Measurements from ENCODE around the gene EFCAB6.

The EFCAB6 gene

GRCh38 chr22:43564859-43565258, 247.2 kb downstream of the EFCAB6 start:
- Histone ChIP-seq H3K79me2 (ENCODE audit: insufficient read depth, low read length) (no peaks in the 10 kb centered on the region), H3K9me3 (ENCODE audit: low read length) (no peaks in the 10 kb centered on the region), H3K4me2 (ENCODE audit: low read length) (no peak overlapping the region), H3K36me3 (ENCODE audit: insufficient read depth, low read length) (no peaks in the 10 kb centered on the region), H2AFZ (ENCODE audit: low read length) (no peak overlapping the region), H3K9me2 (ENCODE audit: low read depth, low read length) (no peaks in the 10 kb centered on the region), H3F3A (ENCODE audit: insufficient read depth, low read length) (no peaks in the 10 kb centered on the region), H3K27me3 (ENCODE audit: insufficient read depth, low read length) (no peaks in the 10 kb centered on the region), H3K4me1 (ENCODE audit: insufficient read depth, low read length, severe bottlenecking) (no peaks in the 10 kb centered on the region), H3K9ac (ENCODE audit: low read length) (no peak overlapping the region), H3K4me3 (ENCODE audit: low read depth, low read length, poor library complexity, severe bottlenecking) (no peak overlapping the region), H4K20me1 (ENCODE audit: insufficient read depth, low read length) (no peaks in the 10 kb centered on the region), H3K27ac (ENCODE audit: low read depth, low read length, poor library complexity, severe bottlenecking) (no peak overlapping the region)
- TF ChIP-seq EZH2 (IDR thresholded peaks at IDR 0.05; ENCODE audit: borderline replicate concordance, low read length) (no peak), CTCF (IDR thresholded peaks at IDR 0.05; ENCODE audit: low read length) (no peak)

- H3K79me2 ChIP-seq (ENCODE audit: insufficient read depth, low read length), result no peaks in the 10 kb centered on the region
- no peaks in the 10 kb centered on the region for H3K9me2 ChIP-seq (ENCODE audit: low read depth, low read length)
- TF ChIP-seq CTCF (IDR thresholded peaks at IDR 0.05; ENCODE audit: low read length) (no peak), EZH2 (IDR thresholded peaks at IDR 0.05; ENCODE audit: borderline replicate concordance, low read length) (no peak)
- H3K9ac ChIP-seq (ENCODE audit: low read length), result no peak overlapping the region
- H3K36me3 ChIP-seq (ENCODE audit: insufficient read depth, low read length), result no peaks in the 10 kb centered on the region
- H3K9me3 ChIP-seq (ENCODE audit: low read length), result no peaks in the 10 kb centered on the region
- no peak overlapping the region for H2AFZ ChIP-seq (ENCODE audit: low read length)
- H3K27me3 ChIP-seq (ENCODE audit: insufficient read depth, low read length), result no peaks in the 10 kb centered on the region
- H3K4me1 ChIP-seq (ENCODE audit: insufficient read depth, low read length, severe bottlenecking), result no peaks in the 10 kb centered on the region
- no peaks in the 10 kb centered on the region for H3F3A ChIP-seq (ENCODE audit: insufficient read depth, low read length)
- H3K4me3 ChIP-seq (ENCODE audit: low read depth, low read length, poor library complexity, severe bottlenecking), result no peak overlapping the region
- H4K20me1 ChIP-seq (ENCODE audit: insufficient read depth, low read length), result no peaks in the 10 kb centered on the region
- no peak overlapping the region for H3K27ac ChIP-seq (ENCODE audit: low read depth, low read length, poor library complexity, severe bottlenecking)
- no peak overlapping the region for H3K4me2 ChIP-seq (ENCODE audit: low read length)
These were observed 248.5 kb downstream of the EFCAB6 start for GRCh38 chr22:43563571-43563970.

GRCh38 chr22:43562843-43563242, 249.3 kb downstream of the EFCAB6 start:
- H3K4me1 ChIP-seq (ENCODE audit: insufficient read depth, low read length, severe bottlenecking), result no peaks in the 10 kb centered on the region
- TF ChIP-seq EZH2 (IDR thresholded peaks at IDR 0.05; ENCODE audit: borderline replicate concordance, low read length) (no peak), CTCF (IDR thresholded peaks at IDR 0.05; ENCODE audit: low read length) (no peak)
- no peak overlapping the region for H3K4me2 ChIP-seq (ENCODE audit: low read length)
- no peak overlapping the region for H3K27ac ChIP-seq (ENCODE audit: low read depth, low read length, poor library complexity, severe bottlenecking)
- no peaks in the 10 kb centered on the region for H3K27me3 ChIP-seq (ENCODE audit: insufficient read depth, low read length)
- H3K79me2 ChIP-seq (ENCODE audit: insufficient read depth, low read length), result no peaks in the 10 kb centered on the region
- H3K9me2 ChIP-seq (ENCODE audit: low read depth, low read length), result no peaks in the 10 kb centered on the region
- no peaks in the 10 kb centered on the region for H3K36me3 ChIP-seq (ENCODE audit: insufficient read depth, low read length)
- no peak overlapping the region for H3K9ac ChIP-seq (ENCODE audit: low read length)
- H4K20me1 ChIP-seq (ENCODE audit: insufficient read depth, low read length), result no peaks in the 10 kb centered on the region
- no peak overlapping the region for H3K4me3 ChIP-seq (ENCODE audit: low read depth, low read length, poor library complexity, severe bottlenecking)
- no peaks in the 10 kb centered on the region for H3F3A ChIP-seq (ENCODE audit: insufficient read depth, low read length)
- no peak overlapping the region for H2AFZ ChIP-seq (ENCODE audit: low read length)
- H3K9me3 ChIP-seq (ENCODE audit: low read length), result no peaks in the 10 kb centered on the region
